Measurements from ENCODE around the gene FBXO10. TPM values are rescaled to one million over a fixed set of nuclear protein-coding genes. Genes with fewer than 3 reads are reported as not detected.
A peak's percentile ranks its signal among the peaks of the same experiment; 100 is the strongest.

FBXO10 gene
- total RNA-seq, 1 donor from 2014 or later, result 22.0 TPM

DNA sequence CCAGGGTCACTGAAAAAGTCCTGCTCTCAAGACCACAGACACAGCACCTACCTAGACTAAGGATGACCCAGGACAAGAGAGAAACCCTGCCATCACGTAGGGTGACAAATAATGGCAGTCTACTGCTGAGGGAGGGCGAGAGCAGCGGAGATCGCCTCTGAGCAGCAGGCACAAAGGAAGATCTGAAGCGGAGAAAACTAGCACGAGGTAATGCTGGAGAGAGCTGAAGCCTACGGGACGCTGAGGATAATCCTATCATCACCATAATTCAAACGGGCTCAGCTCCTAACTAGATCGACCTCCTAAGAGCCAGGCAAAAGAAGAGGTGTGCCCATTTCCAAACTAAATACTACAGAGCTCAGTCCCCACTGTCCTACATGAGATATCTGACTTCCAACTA is 41.3 kb downstream of the FBXO10 start:
- Mint-ChIP-seq H3K4me3 (ENCODE audit: low read depth) (no peak overlapping the region), H3K36me3 (ENCODE audit: insufficient read depth) (peaks cover 7% of the 10 kb centered on the region), H3K9me3 (ENCODE audit: low read depth) (no peaks in the 10 kb centered on the region), H3K4me1 (ENCODE audit: low read depth) (no peaks in the 10 kb centered on the region), H3K27ac (no peak overlapping the region), H3K27me3 (no peaks in the 10 kb centered on the region)
- no peak for DNase-seq (ENCODE audit: low spot score, unreplicated experiment)
- no peak for TF ChIP-seq CTCF (IDR thresholded peaks at IDR 0.05; ENCODE audit: unreplicated experiment)

- Mint-ChIP-seq H3K27me3 (no peaks in the 10 kb centered on the region), H3K4me1 (ENCODE audit: low read depth) (no peaks in the 10 kb centered on the region), H3K4me3 (ENCODE audit: low read depth) (no peak overlapping the region), H3K9me3 (ENCODE audit: low read depth) (no peaks in the 10 kb centered on the region), H3K27ac (peak overlapping the region; percentile 2), H3K36me3 (ENCODE audit: insufficient read depth) (peaks cover 7% of the 10 kb centered on the region)
- DNase-seq (ENCODE audit: low spot score, unreplicated experiment), result no peak
- TF ChIP-seq CTCF (IDR thresholded peaks at IDR 0.05; ENCODE audit: unreplicated experiment), result no peak
Observed at GRCh38 chr9:37534412-37534811, 41.8 kb downstream of the FBXO10 start.

GRCh38 chr9:37531699-37532098 is 44.5 kb downstream of the FBXO10 start:
- peaks cover 9% of the 10 kb centered on the region for H3K36me3 Mint-ChIP-seq (ENCODE audit: insufficient read depth)
- H3K27ac Mint-ChIP-seq, result no peak overlapping the region
- H3K4me3 Mint-ChIP-seq (ENCODE audit: low read depth), result no peak overlapping the region
- no peak for TF ChIP-seq CTCF (IDR thresholded peaks at IDR 0.05; ENCODE audit: unreplicated experiment)
- no peaks in the 10 kb centered on the region for H3K9me3 Mint-ChIP-seq (ENCODE audit: low read depth)
- no peaks in the 10 kb centered on the region for H3K4me1 Mint-ChIP-seq (ENCODE audit: low read depth)
- no peaks in the 10 kb centered on the region for H3K27me3 Mint-ChIP-seq
- no peak for DNase-seq (ENCODE audit: low spot score, unreplicated experiment)

GRCh38 chr9:37528652-37529471 is 47.3 kb downstream of the FBXO10 start:
- Mint-ChIP-seq H3K9me3 (ENCODE audit: low read depth) (no peaks in the 10 kb centered on the region), H3K36me3 (ENCODE audit: insufficient read depth) (peaks cover 16% of the 10 kb centered on the region), H3K27me3 (no peaks in the 10 kb centered on the region), H3K27ac (peak overlapping the region; percentile 19), H3K4me1 (ENCODE audit: low read depth) (no peaks in the 10 kb centered on the region), H3K4me3 (ENCODE audit: low read depth) (no peak overlapping the region)
- no peak for TF ChIP-seq CTCF (IDR thresholded peaks at IDR 0.05; ENCODE audit: unreplicated experiment)
- DNase-seq (ENCODE audit: low spot score, unreplicated experiment), result no peak

- H3K27ac Mint-ChIP-seq, result peak overlapping the region; percentile 76
Observed at GRCh38 chr9:37523916-37524315, 52.3 kb downstream of the FBXO10 start.

More at GRCh38 chr9:37523916-37524315, 52.3 kb downstream of the FBXO10 start:
- no peaks in the 10 kb centered on the region for H3K9me3 Mint-ChIP-seq (ENCODE audit: low read depth)
- H3K27me3 Mint-ChIP-seq, result no peaks in the 10 kb centered on the region
- DNase-seq (ENCODE audit: low spot score, unreplicated experiment), result no peak
- TF ChIP-seq CTCF (IDR thresholded peaks at IDR 0.05; ENCODE audit: unreplicated experiment), result no peak
- no peak overlapping the region for H3K4me3 Mint-ChIP-seq (ENCODE audit: low read depth)
- H3K36me3 Mint-ChIP-seq (ENCODE audit: insufficient read depth), result peaks cover 21% of the 10 kb centered on the region
- no peaks in the 10 kb centered on the region for H3K4me1 Mint-ChIP-seq (ENCODE audit: low read depth)

Measured in progenitor cell of endocrine pancreas (in vitro differentiated cells).